ENCODE data around the gene RPN1. TPM values are rescaled to one million over a fixed set of nuclear protein-coding genes. Genes with fewer than 3 reads are reported as not detected.

Gene RPN1
- total and polyA plus RNA-seq, 2 of the 8 experiments (the other 6 are each of a cell fraction or from before 2014, with no cell fraction given): 165 to 211 TPM

DNA sequence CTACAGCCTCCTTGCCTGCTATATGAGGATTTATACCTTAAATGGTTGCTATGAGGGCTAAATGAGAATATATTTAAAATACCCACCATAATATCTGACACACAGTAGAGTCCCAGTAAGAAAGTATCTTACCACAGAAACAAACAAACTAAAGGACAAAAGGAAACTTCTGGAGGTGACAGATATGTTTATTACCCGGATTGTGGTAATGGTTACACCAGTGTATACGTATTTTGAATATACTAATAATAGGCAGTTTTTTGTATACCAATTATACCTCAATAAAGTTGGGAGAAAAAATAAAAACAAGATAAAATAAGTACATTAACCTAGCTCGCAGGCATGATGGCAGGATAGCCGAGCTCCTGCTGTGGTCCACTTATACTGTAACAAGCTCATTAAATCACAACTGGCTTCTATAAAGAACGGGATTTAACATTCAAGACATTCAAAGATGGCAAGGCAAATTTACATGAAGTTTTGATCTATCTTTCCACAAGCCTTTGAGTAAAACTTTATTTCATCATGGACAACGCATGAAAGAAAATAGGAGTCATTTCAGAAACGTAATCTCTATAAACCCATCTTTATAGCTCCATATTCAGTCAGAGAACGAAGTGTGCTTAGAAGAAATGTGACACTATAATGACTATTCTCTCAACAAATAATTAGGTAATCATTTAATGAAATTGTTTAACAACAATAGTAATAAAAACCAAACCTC, 1.5 kb downstream of the RPN1 start:
- H4K5ac ChIP-seq (ENCODE audit: insufficient read length, low read depth, low read length): no peak overlapping the region
- POLR2A ChIA-PET (ENCODE audit: partially characterized antibody): interaction anchor here (0.6 to 3.2 kb wide), 3 partner anchors 11 to 39 kb away, joined by 3 to 13 read pairs (median 4); no protein-coding TSS in a partner anchor
- TF ChIP-seq KDM4A (IDR thresholded peaks at IDR 0.05; ENCODE audit: low read depth, low read length, severe bottlenecking): no peak

More for the DNA sequence above, 1.5 kb downstream of the RPN1 start:
- H3K27me3 ChIP-seq (replicated peaks in 1 of 4; ENCODE audit: control insufficient read depth in 3 of 4, extremely low read depth in 1 of 4, insufficient read depth in 3 of 4, low read length in 3 of 4): no peaks in the 10 kb centered on the region
- no peak overlapping the region for H2AK5ac ChIP-seq (ENCODE audit: low read depth, low read length)
- DNase-seq (ENCODE audit: low read depth in 1 of 2, low spot score in 2 of 2) (no peak), FAIRE-seq (no peak)
- 74% methylated on average over 8 of the region's 8 CpGs; no CpG with 5 or more reads in 1 of the 2 experiments for WGBS, 2 experiments (ENCODE audit: extremely low coverage in 1 of 2, insufficient coverage in 1 of 2, insufficient read length in 1 of 2, insufficient replicate concordance in 2 of 2, low coverage in 1 of 2, low lambda C conversion rate in 2 of 2, missing lambda C conversion rate in 1 of 2)
- peaks cover 1 to 3% of the 10 kb centered on the region in 2 experiments for H4K20me1 ChIP-seq (replicated peaks in 1 of 2; ENCODE audit: control insufficient read depth in 1 of 2, insufficient read depth in 2 of 2, low read length in 2 of 2)
- H4K91ac ChIP-seq (replicated peaks; ENCODE audit: insufficient read length, low read length): no peak overlapping the region
- no peaks in the 10 kb centered on the region; the same call in 1 of the 2 replicates for H3K23me2 ChIP-seq (ENCODE audit: low read depth, low read length)
- H2BK12ac ChIP-seq (ENCODE audit: low read depth, low read length): no peak overlapping the region
- no peak overlapping the region for H2AFZ ChIP-seq (ENCODE audit: low read length)
- H3K4ac ChIP-seq (replicated peaks; ENCODE audit: insufficient read length, low read depth, low read length): no peak overlapping the region
- H3K4me1 ChIP-seq (replicated peaks in 1 of 4; ENCODE audit: control insufficient read depth in 3 of 4, insufficient read depth in 4 of 4, low read length in 3 of 4): no peaks in the 10 kb centered on the region; a peak in 2 of 7 replicates
- peaks cover 4 to 7% (median 6%) of the 10 kb centered on the region in 4 experiments; a peak in 5 of 8 replicates for H3K36me3 ChIP-seq (ENCODE audit: control insufficient read depth in 2 of 4, insufficient read depth in 4 of 4, low read length in 3 of 4)
- no peak overlapping the region for H3K23ac ChIP-seq (ENCODE audit: insufficient read length)
- H2BK120ac ChIP-seq (replicated peaks; ENCODE audit: low read depth, low read length): no peak overlapping the region
- no peak overlapping the region for H2BK5ac ChIP-seq (ENCODE audit: low read depth, low read length)
- H2BK20ac ChIP-seq (ENCODE audit: low read length): no peak overlapping the region
- H3K27ac ChIP-seq (ENCODE audit: low read depth, low read length): no peak overlapping the region
- H3K9ac ChIP-seq (replicated peaks in 1 of 4; ENCODE audit: extremely low read depth in 1 of 4, low read depth in 3 of 4, low read length in 3 of 4): peak overlapping the region; percentile 87 to 98 (median 96); a peak in 4 of 7 replicates
- H3K79me2 ChIP-seq (ENCODE audit: control insufficient read depth in 1 of 2, insufficient read depth in 2 of 2, low read length in 2 of 2): peaks cover 35 to 63% of the 10 kb centered on the region in 2 experiments
- no peak overlapping the region for H4K8ac ChIP-seq (ENCODE audit: extremely low read depth, insufficient read depth, low read length)
- no peak overlapping the region for H3K18ac ChIP-seq (ENCODE audit: extremely low read depth, low read length)
- H3K4me2 ChIP-seq (ENCODE audit: insufficient read depth in 1 of 2, low read depth in 2 of 2, low read length in 2 of 2): peak overlapping the region; percentile 69 to 76
- no peaks in the 10 kb centered on the region for H3K9me3 ChIP-seq (ENCODE audit: insufficient read depth in 2 of 2, low read depth in 1 of 2, low read length in 1 of 2)
- H3K56ac ChIP-seq (replicated peaks; ENCODE audit: insufficient read length, low read depth, low read length): no peak overlapping the region
- no peak overlapping the region for H2BK15ac ChIP-seq (ENCODE audit: low read length)
- CTCF ChIA-PET (ENCODE audit: partially characterized antibody): interaction anchor here (1.3 kb wide), 1 partner anchor 32 kb away, joined by 10 read pairs; no protein-coding TSS in a partner anchor
- H3K14ac ChIP-seq (ENCODE audit: insufficient read length): no peak overlapping the region
- H3K4me3 ChIP-seq (ENCODE audit: extremely low read depth in 1 of 4, insufficient read depth in 2 of 4, low read depth in 3 of 4, low read length in 4 of 4): peak overlapping the region; percentile 90 to 100 (median 98); a peak in 7 of 8 replicates
- H3K79me1 ChIP-seq (ENCODE audit: low read depth, low read length): no peaks in the 10 kb centered on the region; the same call in 1 of the 2 replicates
